ENCODE results near the gene TRIM44. TPM values are rescaled to one million over a fixed set of nuclear protein-coding genes. Genes with fewer than 3 reads are reported as not detected.

Gene TRIM44
- total RNA-seq, 1 donor from 2014 or later, result 9.7 TPM

GRCh38 chr11:35847473-35847872 lies 184.9 kb downstream of the TRIM44 start:
- no peak for TF ChIP-seq CTCF (IDR thresholded peaks at IDR 0.05; ENCODE audit: insufficient read depth, low read length, severe bottlenecking)
- DNase-seq (ENCODE audit: low read depth) (no peak), FAIRE-seq (peak; percentile 76)
- Histone ChIP-seq H3K27me3 (ENCODE audit: control insufficient read depth, insufficient read depth, low read length) (no peaks in the 10 kb centered on the region), H3K36me3 (ENCODE audit: control insufficient read depth, insufficient read depth, low read length) (no peaks in the 10 kb centered on the region), H3K4me3 (ENCODE audit: low read depth, low read length) (no peak overlapping the region)

DNA sequence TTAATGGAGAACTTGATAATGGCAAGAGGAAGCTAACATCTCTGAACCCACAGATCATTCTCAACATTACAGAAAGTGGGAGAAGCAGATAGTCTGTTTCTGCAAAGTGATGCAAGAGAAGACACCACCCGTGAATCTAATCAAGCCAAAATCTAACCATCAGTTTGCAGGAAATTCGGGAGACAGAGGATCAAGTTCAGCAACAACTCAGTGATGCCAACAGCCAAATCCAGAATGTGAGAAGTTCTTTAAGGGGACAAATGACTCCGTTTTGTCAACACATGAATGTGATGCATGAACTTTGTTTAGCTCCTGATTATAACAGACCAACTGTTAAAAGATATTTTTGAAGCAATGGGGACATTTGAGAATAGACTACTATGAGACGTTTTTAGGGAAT lies 186.0 kb downstream of the TRIM44 start:
- no peak overlapping the region for H3K4me3 ChIP-seq (ENCODE audit: low read depth, low read length)
- no peak for FAIRE-seq
- H3K36me3 ChIP-seq (ENCODE audit: control insufficient read depth, insufficient read depth, low read length), result no peaks in the 10 kb centered on the region
- no peak for TF ChIP-seq CTCF (IDR thresholded peaks at IDR 0.05; ENCODE audit: insufficient read depth, low read length, severe bottlenecking)
- DNase-seq (ENCODE audit: low read depth), result no peak
- no peaks in the 10 kb centered on the region for H3K27me3 ChIP-seq (ENCODE audit: control insufficient read depth, insufficient read depth, low read length)

GRCh38 chr11:35850191-35850590 lies 187.6 kb downstream of the TRIM44 start:
- no peak for TF ChIP-seq CTCF (IDR thresholded peaks at IDR 0.05; ENCODE audit: insufficient read depth, low read length, severe bottlenecking)
- Histone ChIP-seq H3K4me3 (ENCODE audit: low read depth, low read length) (no peak overlapping the region), H3K36me3 (ENCODE audit: control insufficient read depth, insufficient read depth, low read length) (no peaks in the 10 kb centered on the region), H3K27me3 (ENCODE audit: control insufficient read depth, insufficient read depth, low read length) (no peaks in the 10 kb centered on the region)
- no peak for FAIRE-seq
- no peak for DNase-seq (ENCODE audit: low read depth)

- FAIRE-seq (no peak), DNase-seq (ENCODE audit: low read depth) (no peak)
- no peaks in the 10 kb centered on the region for H3K36me3 ChIP-seq (ENCODE audit: control insufficient read depth, insufficient read depth, low read length)
- no peak overlapping the region for H3K4me3 ChIP-seq (ENCODE audit: low read depth, low read length)
- TF ChIP-seq CTCF (IDR thresholded peaks at IDR 0.05; ENCODE audit: insufficient read depth, low read length, severe bottlenecking), result no peak
- no peaks in the 10 kb centered on the region for H3K27me3 ChIP-seq (ENCODE audit: control insufficient read depth, insufficient read depth, low read length)
Measured at GRCh38 chr11:35851342-35851741, 188.8 kb downstream of the TRIM44 start.

- no peak for TF ChIP-seq CTCF (IDR thresholded peaks at IDR 0.05; ENCODE audit: insufficient read depth, low read length, severe bottlenecking)
- Histone ChIP-seq H3K27me3 (ENCODE audit: control insufficient read depth, insufficient read depth, low read length) (no peaks in the 10 kb centered on the region), H3K36me3 (ENCODE audit: control insufficient read depth, insufficient read depth, low read length) (no peaks in the 10 kb centered on the region), H3K4me3 (ENCODE audit: low read depth, low read length) (no peak overlapping the region)
- FAIRE-seq, result no peak
- no peak for DNase-seq (ENCODE audit: low read depth)
Measured at GRCh38 chr11:35852056-35852455, 189.5 kb downstream of the TRIM44 start.

DNA sequence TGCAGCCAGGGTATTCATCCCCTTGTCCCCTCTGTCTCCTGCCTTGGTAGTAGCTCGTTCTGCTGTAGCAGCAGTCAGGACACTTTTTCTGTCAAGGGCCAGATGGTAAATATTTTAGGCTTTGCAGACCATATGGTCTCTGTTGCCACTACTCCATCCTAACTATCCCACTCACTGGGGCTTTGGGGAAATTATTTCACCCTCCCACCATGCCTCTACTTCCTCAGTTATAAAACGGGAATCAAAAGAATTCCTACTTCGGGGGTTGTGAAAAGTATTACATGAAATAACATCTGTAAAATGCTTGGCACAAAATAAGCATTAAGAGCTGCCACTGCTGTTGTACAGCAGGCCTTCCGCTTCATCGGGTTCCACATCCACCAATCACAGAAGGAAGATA lies 191.4 kb downstream of the TRIM44 start:
- no peak for FAIRE-seq
- Histone ChIP-seq H3K4me3 (ENCODE audit: low read depth, low read length) (no peak overlapping the region), H3K27me3 (ENCODE audit: control insufficient read depth, insufficient read depth, low read length) (no peaks in the 10 kb centered on the region), H3K36me3 (ENCODE audit: control insufficient read depth, insufficient read depth, low read length) (no peaks in the 10 kb centered on the region)
- DNase-seq (ENCODE audit: low read depth), result no peak
- TF ChIP-seq CTCF (IDR thresholded peaks at IDR 0.05; ENCODE audit: insufficient read depth, low read length, severe bottlenecking), result no peak
